Calu3 (cell line): ENCODE measurements around the gene PAX6. TPM values are rescaled to one million over a fixed set of nuclear protein-coding genes. Genes with fewer than 3 reads are reported as not detected.

Experiments used
- BruUV-seq: library from RNA; stranded (reverse); fragments of 400-500 nt; replicated peaks from 2 replicates; lab custom pipeline; 2021; lab: Mats Ljungman, UMichigan
- CTCF ChIA-PET: fragments of 300-600 bp; sonication (Branson Sonifier 250); formaldehyde crosslinking; loops from one replicate; lab custom pipeline; 2022; ENCODE audit warnings: antibody characterized with exemption; lab: Charles Lee
- DNase-seq: peaks from one replicate; pipeline ENCODE4 v3.0.0; 2022
- H3K27ac Mint-ChIP-seq: one replicate; pipeline ENCODE4 v1.8.0; 2022; ENCODE audit warnings: mixed read lengths; ENCODE audit not compliant: unreplicated experiment
- H3K27me3 Mint-ChIP-seq: one replicate; pipeline ENCODE4 v1.8.0; 2022; ENCODE audit warnings: mixed read lengths; ENCODE audit not compliant: unreplicated experiment
- H3K36me3 Mint-ChIP-seq: one replicate; pipeline ENCODE4 v1.8.0; 2022; ENCODE audit warnings: mild to moderate bottlenecking, moderate library complexity, mixed read lengths; ENCODE audit not compliant: insufficient read depth, unreplicated experiment
- H3K4me1 Mint-ChIP-seq: one replicate; pipeline ENCODE4 v1.8.0; 2022; ENCODE audit warnings: mild to moderate bottlenecking, low read depth, mixed read lengths; ENCODE audit not compliant: unreplicated experiment
- H3K4me3 Mint-ChIP-seq: one replicate; pipeline ENCODE4 v1.8.0; 2022; ENCODE audit warnings: mild to moderate bottlenecking, low read depth, moderate library complexity, mixed read lengths; ENCODE audit not compliant: unreplicated experiment
- H3K9me3 Mint-ChIP-seq: one replicate; pipeline ENCODE4 v1.8.0; 2022; ENCODE audit warnings: low read depth, mixed read lengths; ENCODE audit not compliant: unreplicated experiment
- intact Hi-C: fragments of 100-400 bp; cut with micrococcal nuclease; formaldehyde crosslinking; loops from one replicate; pipeline ENCODE4 v1.10.0; 2022; ENCODE audit not compliant: unreplicated experiment
- total RNA-seq: library from RNA; stranded (reverse); gene quantifications from 2 replicates; pipeline ENCODE4 v1.2.3, GENCODE V29; 2022
- TF ChIP-seq, protein P1 (sequence below): fragments of 200-600 bp; IDR thresholded peaks from one replicate; pipeline ENCODE4 v1.8.0; 2022; ENCODE audit warnings: antibody characterized with exemption; ENCODE audit not compliant: unreplicated experiment

The PAX6 gene
- total RNA-seq, 1 experiment from 2014 or later = 0.87 TPM

DNA sequence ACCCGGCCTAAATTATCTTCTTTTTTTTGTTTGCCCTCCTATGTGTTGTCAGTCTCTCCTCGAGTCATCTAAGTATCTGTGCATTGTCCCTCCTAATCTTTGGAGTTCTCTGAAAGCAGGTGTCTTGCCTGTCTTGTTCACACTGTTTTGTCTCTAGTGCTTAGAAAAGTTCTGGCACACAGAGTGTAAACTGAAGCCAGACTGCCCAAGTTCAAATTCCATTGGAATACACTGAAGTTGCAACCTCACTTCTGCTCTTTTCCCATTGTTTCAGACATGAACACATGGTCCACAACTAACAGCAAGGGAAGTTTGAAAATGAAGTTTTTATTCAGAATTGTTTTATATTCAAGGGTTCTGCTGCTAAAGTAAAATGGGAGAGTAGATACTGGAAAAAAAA is 38.7 kb downstream of the PAX6 start:
- no peak overlapping the region for H3K4me3 Mint-ChIP-seq
- H3K4me1 Mint-ChIP-seq = no peaks in the 10 kb centered on the region
- H3K9me3 Mint-ChIP-seq = no peaks in the 10 kb centered on the region
- TF ChIP-seq, protein P1, sequence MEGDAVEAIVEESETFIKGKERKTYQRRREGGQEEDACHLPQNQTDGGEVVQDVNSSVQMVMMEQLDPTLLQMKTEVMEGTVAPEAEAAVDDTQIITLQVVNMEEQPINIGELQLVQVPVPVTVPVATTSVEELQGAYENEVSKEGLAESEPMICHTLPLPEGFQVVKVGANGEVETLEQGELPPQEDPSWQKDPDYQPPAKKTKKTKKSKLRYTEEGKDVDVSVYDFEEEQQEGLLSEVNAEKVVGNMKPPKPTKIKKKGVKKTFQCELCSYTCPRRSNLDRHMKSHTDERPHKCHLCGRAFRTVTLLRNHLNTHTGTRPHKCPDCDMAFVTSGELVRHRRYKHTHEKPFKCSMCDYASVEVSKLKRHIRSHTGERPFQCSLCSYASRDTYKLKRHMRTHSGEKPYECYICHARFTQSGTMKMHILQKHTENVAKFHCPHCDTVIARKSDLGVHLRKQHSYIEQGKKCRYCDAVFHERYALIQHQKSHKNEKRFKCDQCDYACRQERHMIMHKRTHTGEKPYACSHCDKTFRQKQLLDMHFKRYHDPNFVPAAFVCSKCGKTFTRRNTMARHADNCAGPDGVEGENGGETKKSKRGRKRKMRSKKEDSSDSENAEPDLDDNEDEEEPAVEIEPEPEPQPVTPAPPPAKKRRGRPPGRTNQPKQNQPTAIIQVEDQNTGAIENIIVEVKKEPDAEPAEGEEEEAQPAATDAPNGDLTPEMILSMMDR = no peak
- BruUV-seq = no TSS peak
- CTCF ChIA-PET = interaction anchor here (0.7 kb wide), 1 partner anchor 1158 kb away, joined by 3 read pairs; no protein-coding TSS in a partner anchor
- no peak for DNase-seq
- intact Hi-C loops = no loop called here
- H3K27ac Mint-ChIP-seq = no peak overlapping the region
- H3K27me3 Mint-ChIP-seq = no peaks in the 10 kb centered on the region
- no peaks in the 10 kb centered on the region for H3K36me3 Mint-ChIP-seq

DNA sequence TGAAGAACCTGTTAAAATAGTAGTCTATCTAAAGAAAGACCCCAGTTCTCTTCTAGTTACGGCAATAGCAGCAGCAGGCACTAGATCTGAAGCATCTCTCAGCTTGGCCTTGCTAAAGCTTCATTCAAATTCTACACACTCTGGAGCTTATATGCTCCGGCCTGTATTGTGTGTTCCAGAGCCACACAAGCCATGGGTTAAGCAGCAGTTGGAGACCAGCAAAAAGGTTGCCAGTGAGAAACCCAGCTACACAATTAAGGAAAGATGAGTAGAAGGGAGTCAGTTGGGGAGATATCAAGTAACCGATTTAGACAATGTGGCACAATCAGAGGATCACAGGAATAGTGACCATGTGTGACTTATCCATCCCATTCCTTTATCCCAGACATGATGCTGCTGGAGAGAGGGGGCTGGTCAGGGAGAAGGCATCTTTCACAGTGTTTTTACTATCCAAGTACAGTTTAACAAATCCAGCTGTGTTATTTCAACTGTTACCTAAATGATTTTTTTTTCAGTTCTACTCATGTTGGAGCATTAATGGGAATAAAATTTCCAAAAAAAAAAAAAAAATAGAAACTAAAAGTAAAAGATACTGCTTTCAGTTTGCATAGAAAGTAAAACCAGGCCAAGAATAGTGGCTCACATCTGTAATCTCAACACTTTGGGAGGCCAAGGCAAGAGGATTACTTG is 41.0 kb downstream of the PAX6 start:
- Mint-ChIP-seq H3K27ac (no peak overlapping the region), H3K9me3 (no peaks in the 10 kb centered on the region)
- no TSS peak for BruUV-seq

DNA sequence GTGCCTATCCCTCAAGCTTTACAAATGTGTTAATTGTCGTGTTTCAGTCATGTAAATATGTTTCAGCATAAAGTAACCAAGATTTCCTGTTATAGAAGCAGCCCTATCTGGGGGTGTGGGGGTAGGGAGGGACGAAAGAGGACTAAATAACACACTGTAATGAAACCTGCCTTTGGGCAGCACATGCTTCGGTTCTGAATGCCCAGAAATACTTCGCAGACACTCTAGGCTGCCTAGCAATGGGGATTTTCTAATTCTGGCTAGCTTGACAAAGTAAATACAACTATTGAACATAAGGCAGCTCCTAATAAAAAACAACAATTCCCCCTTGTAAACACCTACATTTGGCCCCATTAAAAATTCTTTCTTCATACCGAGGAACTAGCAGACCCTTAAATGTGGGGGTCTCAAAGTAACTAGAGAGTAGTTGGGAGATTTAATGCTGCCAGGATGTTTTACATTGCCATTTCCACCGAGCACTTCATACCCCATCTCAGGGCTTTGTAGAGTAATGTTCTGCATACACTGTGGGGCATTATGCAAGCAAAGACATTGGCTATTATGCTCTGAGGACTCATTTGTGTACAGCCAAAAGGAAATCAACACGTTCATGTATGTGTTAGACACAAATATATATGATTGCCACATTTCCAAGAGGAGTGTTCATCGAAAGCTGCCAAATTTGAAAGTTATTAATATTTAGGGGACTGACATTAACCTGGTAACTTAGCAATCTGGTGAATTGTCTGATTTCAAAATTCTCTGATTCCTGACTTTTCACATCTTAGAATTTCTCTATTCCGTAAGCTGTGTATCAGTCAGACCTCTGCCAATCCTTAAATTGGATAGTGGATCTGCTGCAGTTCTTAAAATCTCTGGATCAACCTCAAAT is 42.1 kb downstream of the PAX6 start:
- CTCF ChIA-PET = no interaction called here
- intact Hi-C loops = no loop called here
- TF ChIP-seq, protein P1 = no peak

More for the DNA sequence above, 41.0 kb downstream of the PAX6 start:
- intact Hi-C loops = no loop called here
- TF ChIP-seq, protein P1 = no peak
- Mint-ChIP-seq H3K27me3 (no peaks in the 10 kb centered on the region), H3K4me1 (no peaks in the 10 kb centered on the region), H3K36me3 (no peaks in the 10 kb centered on the region), H3K4me3 (no peak overlapping the region)
- CTCF ChIA-PET = interaction anchor here (0.6 kb wide), 1 partner anchor 66 kb away, joined by 3 read pairs; no protein-coding TSS in a partner anchor
- no peak for DNase-seq

DNA sequence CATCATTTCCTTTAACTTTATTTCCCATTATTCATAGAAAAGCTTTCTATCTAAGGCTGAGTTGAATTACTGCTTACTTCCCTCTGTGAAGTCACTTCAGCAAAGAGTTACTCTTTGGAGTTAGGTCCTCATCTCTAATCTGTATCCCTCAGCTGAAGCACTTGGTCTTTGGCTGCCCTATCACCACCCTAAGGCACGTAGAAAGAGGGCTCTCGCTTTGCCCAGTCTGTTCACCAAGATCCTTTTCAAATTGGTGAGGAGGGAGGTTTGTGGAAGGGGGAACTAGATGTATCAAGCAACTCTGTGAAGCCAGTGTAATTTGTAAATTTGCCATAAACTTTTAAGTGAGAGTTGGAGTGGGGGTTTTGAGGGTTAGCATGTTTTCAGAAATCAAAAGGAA is 43.4 kb downstream of the PAX6 start:
- Mint-ChIP-seq H3K9me3 (no peaks in the 10 kb centered on the region), H3K4me1 (no peaks in the 10 kb centered on the region), H3K27ac (no peak overlapping the region), H3K27me3 (no peaks in the 10 kb centered on the region), H3K4me3 (no peak overlapping the region), H3K36me3 (no peaks in the 10 kb centered on the region)
- intact Hi-C loops = no loop called here
- TF ChIP-seq, protein P1 = no peak
- CTCF ChIA-PET = interaction anchor here (0.9 kb wide), 1 partner anchor 9 kb away, joined by 10 read pairs; no protein-coding TSS in a partner anchor
- no TSS peak for BruUV-seq
- DNase-seq = no peak

More for the DNA sequence above, 42.1 kb downstream of the PAX6 start:
- no peak overlapping the region for H3K27ac Mint-ChIP-seq
- no peak overlapping the region for H3K4me3 Mint-ChIP-seq
- no TSS peak for BruUV-seq
- no peaks in the 10 kb centered on the region for H3K27me3 Mint-ChIP-seq
- no peaks in the 10 kb centered on the region for H3K36me3 Mint-ChIP-seq
- no peaks in the 10 kb centered on the region for H3K4me1 Mint-ChIP-seq
- no peaks in the 10 kb centered on the region for H3K9me3 Mint-ChIP-seq
- no peak for DNase-seq
